Nephron progenitor cell (in vitro differentiated cells): Measurements from ENCODE around the gene OLA1.

Experiments
- DNase-seq: peaks from one replicate; pipeline ENCODE4 v3.0.0; 2021
- H3K27ac Mint-ChIP-seq: 2 replicates; pipeline ENCODE4 v1.8.0; 2021; ENCODE audit warnings: mild to moderate bottlenecking, moderate library complexity, mixed read lengths
- H3K27me3 Mint-ChIP-seq: 2 replicates; pipeline ENCODE4 v1.8.0; 2021; ENCODE audit warnings: mild to moderate bottlenecking, low read depth, mixed read lengths; ENCODE audit not compliant: poor library complexity
- H3K36me3 Mint-ChIP-seq: 2 replicates; pipeline ENCODE4 v1.8.0; 2021; ENCODE audit warnings: low read depth, mixed read lengths
- H3K4me1 Mint-ChIP-seq: 2 replicates; pipeline ENCODE4 v1.8.0; 2021; ENCODE audit warnings: mixed read lengths
- H3K4me3 Mint-ChIP-seq: 2 replicates; pipeline ENCODE4 v1.8.0; 2021; ENCODE audit warnings: mild to moderate bottlenecking, moderate library complexity, mixed read lengths
- H3K9me3 Mint-ChIP-seq: 2 replicates; pipeline ENCODE4 v1.8.0; 2021; ENCODE audit warnings: mild to moderate bottlenecking, moderate library complexity, mixed read lengths
- TF ChIP-seq, protein P1 (sequence below): fragments of 200-600 bp; sonication (generic); IDR thresholded peaks from 2 replicates; pipeline ENCODE4 v1.5.0; 2021; ENCODE audit warnings: antibody characterized with exemption

Gene OLA1

DNA sequence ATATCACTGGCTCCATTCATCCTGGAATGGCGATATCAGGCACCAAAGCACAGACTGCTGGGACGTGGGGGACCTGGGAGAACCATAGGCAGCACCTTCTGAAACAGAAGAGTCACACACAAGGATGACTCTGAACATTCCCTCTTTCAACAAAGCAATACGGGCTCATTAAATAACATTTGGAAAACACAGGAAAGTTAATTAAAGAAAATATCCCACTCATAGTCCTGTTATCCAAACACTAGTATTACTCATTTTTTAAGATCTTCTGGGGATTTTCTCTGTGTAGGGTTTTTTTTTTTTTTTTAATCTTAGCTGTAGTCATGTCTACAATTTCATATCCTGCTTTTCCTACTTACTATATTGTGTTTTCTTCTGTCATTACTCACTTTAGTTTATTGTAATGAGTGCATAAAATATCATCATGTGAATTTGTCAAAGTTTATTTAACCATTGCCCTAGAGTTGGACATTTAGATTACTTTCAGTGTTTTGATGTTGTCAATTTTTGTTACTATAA is 213.2 kb downstream of the OLA1 start:
- H3K36me3 Mint-ChIP-seq = no peaks in the 10 kb centered on the region
- H3K27ac Mint-ChIP-seq = no peak overlapping the region
- H3K9me3 Mint-ChIP-seq = no peaks in the 10 kb centered on the region
- DNase-seq = no peak
- peaks cover 28% of the 10 kb centered on the region for H3K4me1 Mint-ChIP-seq
- H3K27me3 Mint-ChIP-seq = peaks cover 10% of the 10 kb centered on the region
- TF ChIP-seq, protein P1, sequence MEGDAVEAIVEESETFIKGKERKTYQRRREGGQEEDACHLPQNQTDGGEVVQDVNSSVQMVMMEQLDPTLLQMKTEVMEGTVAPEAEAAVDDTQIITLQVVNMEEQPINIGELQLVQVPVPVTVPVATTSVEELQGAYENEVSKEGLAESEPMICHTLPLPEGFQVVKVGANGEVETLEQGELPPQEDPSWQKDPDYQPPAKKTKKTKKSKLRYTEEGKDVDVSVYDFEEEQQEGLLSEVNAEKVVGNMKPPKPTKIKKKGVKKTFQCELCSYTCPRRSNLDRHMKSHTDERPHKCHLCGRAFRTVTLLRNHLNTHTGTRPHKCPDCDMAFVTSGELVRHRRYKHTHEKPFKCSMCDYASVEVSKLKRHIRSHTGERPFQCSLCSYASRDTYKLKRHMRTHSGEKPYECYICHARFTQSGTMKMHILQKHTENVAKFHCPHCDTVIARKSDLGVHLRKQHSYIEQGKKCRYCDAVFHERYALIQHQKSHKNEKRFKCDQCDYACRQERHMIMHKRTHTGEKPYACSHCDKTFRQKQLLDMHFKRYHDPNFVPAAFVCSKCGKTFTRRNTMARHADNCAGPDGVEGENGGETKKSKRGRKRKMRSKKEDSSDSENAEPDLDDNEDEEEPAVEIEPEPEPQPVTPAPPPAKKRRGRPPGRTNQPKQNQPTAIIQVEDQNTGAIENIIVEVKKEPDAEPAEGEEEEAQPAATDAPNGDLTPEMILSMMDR = no peak
- H3K4me3 Mint-ChIP-seq = no peak overlapping the region

DNA sequence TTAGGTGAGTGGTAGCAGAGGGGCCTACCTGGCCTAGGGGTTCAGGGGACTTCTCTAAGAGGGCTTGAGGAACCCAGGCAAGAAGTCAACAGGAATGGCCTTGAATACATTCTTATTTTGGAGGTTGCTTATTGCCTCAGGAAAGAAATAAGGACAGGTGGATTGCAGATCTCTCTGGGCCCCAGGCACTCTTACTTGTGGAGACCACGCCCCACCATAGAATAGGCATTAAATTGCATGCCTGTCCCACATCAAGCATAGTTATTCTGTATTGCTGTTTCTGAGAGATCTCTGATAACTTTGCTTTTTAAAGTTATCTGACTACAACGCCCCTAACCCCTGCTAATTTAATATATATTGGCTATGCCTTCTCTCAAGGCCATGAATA is 215.2 kb downstream of the OLA1 start:
- Mint-ChIP-seq H3K4me1 (peaks cover 24% of the 10 kb centered on the region), H3K9me3 (no peaks in the 10 kb centered on the region), H3K27ac (no peak overlapping the region), H3K4me3 (no peak overlapping the region), H3K36me3 (no peaks in the 10 kb centered on the region), H3K27me3 (peaks cover 7% of the 10 kb centered on the region)
- TF ChIP-seq, protein P1 = no peak
- DNase-seq = no peak

DNA sequence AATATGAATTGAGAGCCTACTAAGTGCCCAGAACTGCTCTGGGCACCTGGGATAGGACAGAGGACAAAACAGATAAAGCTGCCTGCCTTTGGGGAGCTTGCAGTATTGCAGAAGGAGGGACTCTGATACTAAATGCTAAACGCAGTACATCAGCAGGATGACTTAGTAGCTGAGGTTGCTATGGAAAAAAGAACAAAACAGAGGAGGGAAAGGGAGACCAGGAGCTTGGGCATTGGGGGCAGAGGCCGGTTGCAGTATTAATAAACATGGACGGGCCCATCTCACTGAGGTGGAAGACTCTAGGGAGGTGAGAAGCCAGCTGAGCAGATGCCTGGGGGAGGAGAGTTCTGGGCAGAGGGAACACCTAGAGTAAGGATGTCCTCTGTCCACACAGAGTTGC is 217.1 kb downstream of the OLA1 start:
- no peak overlapping the region for H3K27ac Mint-ChIP-seq
- peaks cover 6% of the 10 kb centered on the region for H3K27me3 Mint-ChIP-seq
- no peaks in the 10 kb centered on the region for H3K9me3 Mint-ChIP-seq
- H3K4me3 Mint-ChIP-seq = no peak overlapping the region
- H3K36me3 Mint-ChIP-seq = no peaks in the 10 kb centered on the region
- DNase-seq = no peak
- H3K4me1 Mint-ChIP-seq = peaks cover 34% of the 10 kb centered on the region
- TF ChIP-seq, protein P1 = no peak

DNA sequence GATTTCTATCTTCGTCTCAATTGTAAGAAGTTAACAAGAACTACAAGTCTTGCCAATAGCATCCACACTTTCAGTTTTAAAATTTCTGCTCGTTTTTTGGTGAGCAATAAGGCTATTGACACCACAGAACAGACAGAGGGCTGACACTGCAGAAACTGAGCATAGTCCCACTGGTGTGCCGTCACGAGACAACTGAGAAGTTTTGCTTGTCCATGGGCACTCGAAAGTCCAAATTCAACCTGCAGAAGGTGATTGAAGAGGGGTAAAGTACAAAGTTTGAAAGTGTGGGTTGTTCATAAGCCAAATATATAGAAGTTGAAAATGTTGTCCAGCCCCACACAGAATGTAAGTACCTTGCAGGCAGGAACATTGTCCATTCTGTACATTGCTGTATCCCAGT is 219.4 kb downstream of the OLA1 start:
- Mint-ChIP-seq H3K4me3 (no peak overlapping the region), H3K4me1 (peaks cover 54% of the 10 kb centered on the region)

DNA sequence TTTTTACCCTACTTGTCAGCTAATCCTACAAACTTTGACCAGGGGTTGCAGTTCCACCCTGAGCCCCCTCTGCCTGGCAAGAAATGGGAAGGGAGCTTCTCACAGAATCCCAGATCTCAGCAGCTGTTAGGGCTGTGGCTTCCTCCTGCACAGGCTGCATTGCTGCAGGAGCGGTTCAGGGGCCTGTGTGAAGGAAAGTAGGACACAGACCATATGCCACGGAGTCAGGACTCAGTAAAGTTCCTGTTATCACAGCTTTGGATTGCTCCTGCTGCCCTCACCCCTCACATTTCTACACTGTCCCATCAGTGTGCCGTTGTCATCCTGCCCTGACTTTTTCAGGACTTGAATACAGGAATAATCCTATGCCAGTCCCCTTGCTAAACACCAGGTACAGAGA is 220.4 kb downstream of the OLA1 start:
- DNase-seq = no peak
- H3K27ac Mint-ChIP-seq = no peak overlapping the region
- H3K4me3 Mint-ChIP-seq = no peak overlapping the region
- H3K27me3 Mint-ChIP-seq = no peaks in the 10 kb centered on the region
- no peaks in the 10 kb centered on the region for H3K9me3 Mint-ChIP-seq
- H3K36me3 Mint-ChIP-seq = no peaks in the 10 kb centered on the region
- TF ChIP-seq, protein P1 = no peak
- peaks cover 63% of the 10 kb centered on the region for H3K4me1 Mint-ChIP-seq

More for the DNA sequence above, 219.4 kb downstream of the OLA1 start:
- TF ChIP-seq, protein P1 = no peak
- Mint-ChIP-seq H3K9me3 (no peaks in the 10 kb centered on the region), H3K36me3 (no peaks in the 10 kb centered on the region), H3K27me3 (no peaks in the 10 kb centered on the region), H3K27ac (no peak overlapping the region)
- no peak for DNase-seq

DNA sequence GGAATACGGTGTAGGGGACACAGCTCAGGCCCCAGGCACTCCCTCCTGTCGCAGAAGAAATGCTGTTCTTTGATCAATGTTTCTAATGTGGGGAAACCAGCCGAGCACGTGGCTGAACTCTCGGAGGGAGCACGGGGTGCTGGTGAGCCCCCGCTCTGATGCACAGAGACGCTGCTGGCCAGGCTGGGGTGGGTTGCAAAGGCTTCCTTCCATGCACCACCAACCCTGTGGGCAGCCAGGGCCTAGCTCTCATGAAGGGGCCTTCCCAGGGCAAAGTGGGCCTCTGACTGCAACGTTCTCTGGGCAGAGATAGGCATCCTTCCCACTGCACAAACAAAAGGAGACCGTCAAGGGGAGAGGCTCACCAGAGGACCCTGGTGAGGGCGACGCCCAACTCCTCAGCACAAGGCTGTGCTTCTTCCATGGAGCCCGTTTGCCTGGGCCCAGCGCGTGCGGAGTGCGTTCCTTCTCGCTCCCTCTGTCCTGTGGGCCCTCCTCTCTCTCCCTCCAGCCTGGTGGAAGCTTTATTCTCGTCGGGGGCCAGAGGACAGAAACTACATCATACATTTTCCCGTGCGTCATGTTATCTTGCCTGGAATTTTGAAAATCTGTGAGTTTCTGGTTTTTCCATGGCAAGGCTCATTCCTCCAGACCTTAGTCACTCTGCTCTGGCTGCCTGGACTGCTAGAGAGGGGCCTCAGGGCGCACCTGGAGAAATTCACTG is 222.0 kb downstream of the OLA1 start:
- H3K27me3 Mint-ChIP-seq = no peaks in the 10 kb centered on the region
- no peaks in the 10 kb centered on the region for H3K36me3 Mint-ChIP-seq
- H3K27ac Mint-ChIP-seq = no peak overlapping the region
- TF ChIP-seq, protein P1 = no peak
- DNase-seq = no peak
- peak overlapping the region; percentile 36 for H3K4me3 Mint-ChIP-seq
- no peaks in the 10 kb centered on the region for H3K9me3 Mint-ChIP-seq
- H3K4me1 Mint-ChIP-seq = peaks cover 68% of the 10 kb centered on the region
